GM12873 (cell line): ENCODE results near the gene FFAR4.

Experiments
- CTCF ChIP-seq: IDR thresholded peaks from 2 replicates; pipeline ENCODE4 v1.5.1; 2012; ENCODE audit warnings: low read depth, mild to moderate bottlenecking, moderate library complexity, low read length, control low read depth; ENCODE audit not compliant: insufficient read depth; ENCODE audit errors: missing control alignments

Gene FFAR4

GRCh38 chr10:93548376-93549071, 17.9 kb upstream of the FFAR4 start:
- TF ChIP-seq CTCF: no peak

- no peak for TF ChIP-seq CTCF
Measured at GRCh38 chr10:93550606-93551005, 15.9 kb upstream of the FFAR4 start.

- TF ChIP-seq CTCF: no peak
Measured at GRCh38 chr10:93552780-93553179, 13.7 kb upstream of the FFAR4 start.

GRCh38 chr10:93553482-93554315, 12.8 kb upstream of the FFAR4 start:
- TF ChIP-seq CTCF: no peak

GRCh38 chr10:93554316-93554663, 12.2 kb upstream of the FFAR4 start:
- TF ChIP-seq CTCF: no peak

- peak; percentile 92 for TF ChIP-seq CTCF
Measured at GRCh38 chr10:93554760-93555432, 11.6 kb upstream of the FFAR4 start.

- TF ChIP-seq CTCF: no peak
Measured at GRCh38 chr10:93559490-93559889, 7.0 kb upstream of the FFAR4 start.
